HG03159 (cell line): Measurements from ENCODE around the gene ENOX1.

Experiments used
- ATAC-seq: cut with Tn5 transposase; IDR thresholded peaks from one replicate; pipeline ENCODE4 v1.9.1; 2021; ENCODE audit warnings: mild to moderate bottlenecking, moderate library complexity; ENCODE audit not compliant: unreplicated experiment

The ENOX1 gene

DNA sequence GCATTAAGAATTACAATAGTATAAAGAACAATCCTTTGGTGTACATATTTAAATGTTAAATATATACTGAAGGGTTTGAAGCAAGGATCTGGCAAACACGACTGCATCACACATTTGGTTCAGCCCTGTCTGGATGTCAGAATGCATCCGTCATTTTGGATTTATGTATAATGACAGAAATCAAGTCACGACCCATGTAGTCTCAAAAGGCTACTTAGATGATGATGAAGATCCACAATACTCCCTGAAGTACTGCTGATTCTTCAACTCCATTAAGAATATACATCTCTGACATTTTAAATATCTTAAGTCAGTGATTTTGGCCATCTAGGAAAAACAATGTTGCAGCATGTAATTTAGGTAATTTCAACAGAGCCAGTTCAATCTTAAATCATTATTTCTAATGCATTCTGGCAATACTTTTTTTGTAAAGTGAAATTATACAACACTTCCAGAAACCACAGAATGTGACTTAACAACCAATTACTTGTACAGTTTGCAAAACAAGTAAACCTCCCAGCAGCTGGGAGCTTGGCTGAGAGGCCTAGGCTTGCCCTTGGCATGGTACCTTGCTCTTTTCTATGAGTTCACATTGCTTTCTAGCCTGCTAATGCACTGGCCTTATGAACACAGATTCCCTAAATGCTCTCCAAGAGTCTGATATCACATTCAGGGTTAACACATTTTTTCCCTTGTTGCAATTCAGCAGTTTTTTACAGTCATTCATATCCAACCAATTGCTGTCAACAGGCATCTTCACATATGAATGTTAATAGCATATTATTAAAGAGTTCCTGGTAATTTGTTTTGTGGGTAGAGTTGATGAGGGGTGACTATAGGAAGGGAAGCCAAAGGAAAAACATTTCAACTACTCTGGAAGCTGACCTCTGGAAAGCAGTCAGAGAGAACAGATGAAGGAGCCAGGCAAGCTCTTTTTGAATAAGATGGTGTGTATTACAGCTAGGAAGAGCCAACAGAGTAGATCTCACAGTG is 175.2 kb downstream of the ENOX1 start:
- ATAC-seq = no peak

- no peak for ATAC-seq
Measured at GRCh38 chr13:43608400-43609137, 178.2 kb downstream of the ENOX1 start.

- no peak for ATAC-seq
Measured at GRCh38 chr13:43597599-43597945, 189.2 kb downstream of the ENOX1 start.

- no peak for ATAC-seq
Measured at GRCh38 chr13:43596924-43597598, 189.7 kb downstream of the ENOX1 start.

GRCh38 chr13:43596006-43596405 is 190.8 kb downstream of the ENOX1 start:
- no peak for ATAC-seq

DNA sequence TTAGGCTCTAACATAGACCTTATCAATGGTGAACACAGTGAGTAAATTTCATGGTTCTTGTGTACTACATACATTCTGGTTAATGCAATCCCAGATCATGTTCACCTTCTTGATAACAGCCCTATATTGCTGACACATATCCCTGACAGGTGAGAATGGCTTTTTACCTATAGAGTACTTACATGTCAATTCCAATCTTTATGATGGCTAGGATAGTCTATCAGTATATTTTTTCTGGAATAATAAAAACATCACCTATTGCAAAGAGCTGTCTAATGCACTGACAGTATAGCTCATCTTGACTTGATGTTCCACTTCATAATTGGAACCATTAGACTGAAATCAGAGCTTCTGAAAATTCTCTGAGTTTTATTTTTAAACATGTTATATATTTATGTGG is 199.4 kb downstream of the ENOX1 start:
- no peak for ATAC-seq

GRCh38 chr13:43584751-43585150 is 202.0 kb downstream of the ENOX1 start:
- ATAC-seq = no peak

DNA sequence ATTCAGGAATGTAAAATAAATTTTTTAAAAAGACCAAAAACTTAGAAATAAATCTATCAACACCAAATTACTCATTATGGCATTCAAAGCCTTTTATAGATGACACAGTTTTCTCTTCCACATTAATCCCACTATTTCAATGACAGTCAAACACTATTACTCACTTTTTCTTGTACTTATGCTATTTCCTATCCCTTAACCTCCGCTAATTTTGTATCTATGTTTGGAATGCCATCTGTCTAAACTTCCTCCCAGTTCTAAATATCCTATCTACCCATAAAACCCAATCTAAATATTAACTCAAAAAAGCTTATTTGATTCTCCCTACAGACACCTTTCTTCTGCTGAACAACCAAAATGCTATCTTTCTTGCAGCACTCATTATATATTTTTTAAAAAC is 203.5 kb downstream of the ENOX1 start:
- no peak for ATAC-seq

GRCh38 chr13:43580280-43580679 is 206.5 kb downstream of the ENOX1 start:
- ATAC-seq = no peak

DNA sequence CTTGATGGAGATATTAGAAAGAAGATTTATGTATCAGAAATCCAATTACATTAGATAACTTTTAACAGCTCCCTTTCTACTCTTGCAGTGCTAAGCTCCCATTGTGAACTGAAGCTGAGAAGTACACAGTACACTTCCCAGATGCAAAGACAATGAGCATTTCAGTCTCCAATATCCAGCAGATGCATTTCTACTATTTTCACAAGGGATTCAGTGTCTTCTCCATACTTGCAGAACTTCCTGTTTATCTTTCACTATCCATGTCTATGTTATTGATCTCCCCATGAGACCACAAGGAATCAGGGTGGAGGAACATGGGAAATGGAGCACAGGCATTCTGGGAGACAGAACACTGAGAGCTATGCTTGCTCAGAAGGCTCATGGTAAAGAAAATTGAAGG is 207.5 kb downstream of the ENOX1 start:
- no peak for ATAC-seq

DNA sequence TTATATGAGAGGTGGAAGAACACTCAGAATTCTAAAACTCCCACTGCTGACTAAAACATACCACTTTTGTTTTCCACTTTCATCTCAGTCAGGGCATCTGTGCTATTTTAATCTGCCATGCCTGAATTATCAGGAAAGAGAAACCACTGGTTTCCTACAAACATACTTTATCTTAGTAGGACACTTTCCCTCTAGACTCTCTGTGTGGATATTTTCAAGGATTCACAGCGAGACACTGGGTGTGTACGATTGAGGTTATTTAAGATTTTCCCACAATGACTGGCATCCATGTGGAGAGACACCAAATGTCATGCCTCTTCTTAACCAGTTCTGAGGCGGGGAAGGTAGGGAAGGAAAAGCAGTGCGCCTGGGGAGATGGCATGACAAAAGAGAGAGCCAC is 212.2 kb downstream of the ENOX1 start:
- ATAC-seq = no peak

- no peak for ATAC-seq
Measured at GRCh38 chr13:43573802-43574514, 212.8 kb downstream of the ENOX1 start.

DNA sequence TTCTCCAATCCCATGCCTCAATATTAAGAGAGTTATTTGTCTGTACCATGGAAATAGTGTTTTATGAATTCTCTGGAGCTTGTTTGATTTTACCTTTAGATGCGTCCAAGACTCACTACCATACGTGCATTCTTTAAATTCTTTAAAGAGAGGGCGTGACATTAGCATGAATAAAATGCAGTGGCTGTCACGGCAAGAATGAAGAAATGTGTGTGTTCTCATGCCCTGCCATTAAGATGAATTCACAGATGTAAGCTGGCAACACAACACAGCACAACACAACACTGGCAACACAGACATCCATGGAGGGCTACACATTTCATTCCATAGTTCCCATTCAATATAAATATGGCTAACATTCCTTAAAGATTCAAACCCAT is 213.4 kb downstream of the ENOX1 start:
- ATAC-seq = no peak

DNA sequence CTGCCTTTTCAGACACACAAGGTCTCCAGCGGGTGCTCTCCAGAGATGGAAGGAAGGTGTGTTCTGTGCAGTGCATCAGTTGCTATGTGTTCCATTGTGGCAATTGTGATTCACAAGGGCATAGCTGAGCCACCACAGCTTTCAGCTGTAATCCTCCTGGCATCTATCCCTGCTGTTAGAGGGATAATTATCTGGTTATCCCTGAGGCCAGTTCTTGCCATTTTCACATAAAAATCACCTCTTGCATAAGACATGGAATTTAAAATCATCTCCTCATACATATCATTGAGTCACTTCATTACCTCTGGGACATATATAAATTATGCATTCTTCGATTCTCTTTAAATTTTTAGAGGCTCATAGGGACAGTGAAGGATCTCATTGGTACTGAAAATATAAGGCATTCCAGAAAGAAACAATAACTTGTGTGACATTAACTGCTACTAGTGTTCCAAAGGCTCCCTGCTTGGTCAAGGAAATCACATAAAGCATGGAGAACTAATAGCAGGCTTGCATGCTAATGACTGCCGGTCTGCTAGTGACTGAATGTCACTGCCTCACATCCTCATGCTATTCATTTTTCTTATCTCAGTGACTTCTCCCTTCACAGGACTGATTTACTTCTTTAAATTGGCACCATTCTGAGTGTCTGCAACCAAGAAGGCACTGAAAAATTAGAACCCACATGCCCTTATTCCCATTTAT is 214.0 kb downstream of the ENOX1 start:
- no peak for ATAC-seq

DNA sequence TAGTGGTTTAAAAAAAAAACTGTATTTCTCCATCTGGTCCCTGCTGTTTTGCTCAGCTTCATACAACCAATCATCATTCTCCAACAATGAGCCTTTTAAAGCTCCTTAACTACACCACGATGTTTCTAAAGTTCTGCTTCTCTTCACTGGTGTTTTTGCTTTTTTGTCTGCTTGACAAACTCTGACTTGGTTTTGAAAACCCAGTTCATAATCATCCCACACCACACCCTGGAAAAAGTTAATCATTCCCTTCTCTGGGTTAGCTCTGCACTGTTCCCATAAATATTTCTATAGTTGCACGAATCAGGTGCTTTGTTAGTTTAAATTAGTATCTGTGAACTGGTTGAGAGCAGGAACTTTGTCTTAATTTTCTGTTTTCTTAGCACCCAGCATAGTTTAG is 217.1 kb downstream of the ENOX1 start:
- ATAC-seq = no peak

GRCh38 chr13:43567608-43568007 is 219.2 kb downstream of the ENOX1 start:
- no peak for ATAC-seq

DNA sequence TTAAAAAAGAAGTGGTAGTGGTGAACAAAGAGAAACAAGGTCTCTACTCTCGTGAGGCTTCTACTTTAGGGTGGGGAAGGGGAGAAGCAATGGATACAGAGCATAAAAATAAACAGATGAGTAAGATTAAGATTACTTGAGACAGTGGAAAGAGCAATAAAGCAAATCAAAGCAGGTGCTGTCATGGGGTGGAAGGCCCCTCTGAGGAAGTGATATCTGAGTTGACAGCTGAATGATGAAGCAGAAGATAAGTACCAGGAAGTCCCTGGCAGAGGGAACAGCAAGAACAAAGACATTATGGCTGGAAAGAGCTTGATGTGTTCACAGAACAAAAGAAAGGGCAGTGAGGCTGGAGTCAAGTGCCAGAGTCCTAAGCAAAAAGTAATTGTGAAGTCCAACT is 221.8 kb downstream of the ENOX1 start:
- ATAC-seq = no peak

DNA sequence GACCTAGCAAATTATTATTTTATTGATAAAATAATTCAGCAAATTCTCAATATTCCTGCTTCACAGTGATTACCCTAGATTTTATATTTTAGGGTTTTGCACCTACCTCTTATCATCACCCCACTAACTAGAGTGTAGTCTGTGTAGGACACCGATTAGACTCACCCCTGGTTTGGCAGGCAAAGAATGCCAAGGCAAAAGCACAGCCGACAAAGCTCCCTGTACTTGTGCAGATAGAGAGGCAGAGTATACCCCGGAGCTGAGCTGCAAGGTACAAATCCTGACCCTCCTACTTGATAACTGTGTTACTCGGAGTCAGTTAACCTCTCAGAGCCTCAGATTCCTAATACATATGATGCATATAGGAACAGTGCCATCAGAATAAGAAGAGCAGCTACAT is 225.7 kb downstream of the ENOX1 start:
- ATAC-seq = no peak

DNA sequence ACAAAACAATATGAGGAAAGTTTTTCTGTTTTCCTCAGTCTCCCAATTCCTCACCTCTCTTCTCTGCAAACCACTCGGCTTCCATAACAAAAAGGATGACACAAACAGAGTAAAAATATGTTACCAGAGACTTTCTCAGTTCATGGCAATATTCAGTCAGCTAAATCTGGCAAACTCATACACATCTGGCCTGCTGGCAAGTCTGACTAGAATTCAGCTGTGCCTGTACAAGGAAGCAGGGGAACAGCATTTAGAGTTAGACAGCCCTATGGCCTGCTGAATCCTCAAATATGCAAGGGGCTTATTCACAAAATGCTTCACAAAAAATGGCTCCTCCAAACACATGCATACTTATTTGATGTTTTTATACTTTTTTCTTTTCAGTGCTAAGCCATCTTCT is 227.8 kb downstream of the ENOX1 start:
- ATAC-seq = no peak

DNA sequence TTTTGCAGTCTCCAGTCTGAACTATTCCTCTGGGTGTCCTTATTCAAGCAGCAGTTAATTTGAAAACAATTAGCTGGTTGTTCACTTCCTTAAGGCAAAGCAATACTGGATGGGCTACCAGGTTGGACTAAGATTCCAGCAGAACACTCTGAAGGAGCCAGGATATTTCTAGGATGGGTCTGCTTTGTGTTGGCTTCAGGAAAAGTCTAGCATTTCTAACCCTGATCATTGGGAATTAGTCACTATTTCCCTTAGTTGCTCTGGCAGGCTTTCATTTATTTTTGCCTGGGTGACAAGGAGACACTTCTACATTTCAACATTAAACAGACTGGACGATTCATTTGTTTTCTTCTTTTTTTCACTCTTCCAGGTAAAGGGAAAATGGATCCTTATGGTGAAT is 228.4 kb downstream of the ENOX1 start:
- ATAC-seq = no peak
